Measurements from ENCODE around the gene ARPP19. TPM values are rescaled to one million over a fixed set of nuclear protein-coding genes. Genes with fewer than 3 reads are reported as not detected.
"Not testable (repeated sequence)": the region's sequence is repeated elsewhere in the genome, so short reads cannot be mapped to it uniquely, and the experiment has no call there.

The ARPP19 gene
- polyA plus RNA-seq, 3 donors, result 26.2 to 48.3 (median 44.4) TPM

DNA sequence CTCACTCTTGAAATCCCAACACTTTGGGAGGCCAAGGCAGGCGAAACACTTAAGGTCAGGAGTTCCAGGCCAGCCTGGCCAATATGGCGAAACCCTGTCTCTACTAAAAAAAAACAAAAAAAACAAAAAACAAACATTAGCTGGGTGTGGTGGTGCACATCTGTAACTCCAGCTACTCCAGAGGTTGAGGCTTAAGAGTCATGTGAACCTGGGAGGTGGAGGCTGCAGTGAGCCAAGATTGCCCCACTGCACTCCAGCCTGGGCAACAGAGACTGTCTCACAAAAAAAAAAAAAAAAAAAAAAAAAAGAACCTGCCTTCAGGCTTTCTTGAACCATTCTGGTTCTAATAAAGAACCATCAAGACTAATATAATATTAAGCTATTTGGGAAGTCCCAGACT is 16.5 kb downstream of the ARPP19 start:
- peaks cover 45 to 49% of the 10 kb centered on the region in 2 donors for H3K4me1 ChIP-seq (ENCODE audit: control insufficient read depth in 1 of 2, insufficient read depth in 2 of 2, low read length in 2 of 2)
- H3K4me2 ChIP-seq (replicated peaks; ENCODE audit: extremely low read depth, low read length, poor library complexity, severe bottlenecking), result peak overlapping the region; percentile 68
- peaks cover 19 to 49% of the 10 kb centered on the region in 2 donors for H3K36me3 ChIP-seq (replicated peaks in 1 of 2; ENCODE audit: control insufficient read depth in 1 of 2, insufficient read depth in 2 of 2, low read length in 2 of 2)
- H3K27ac Mint-ChIP-seq, result peak overlapping the region; percentile 89 to 95 (median 93)
- no peak overlapping the region for H2AFZ ChIP-seq (ENCODE audit: insufficient read depth, low read depth, low read length, poor library complexity, severe bottlenecking)
- peak in 2 of 3 donors; percentile 19 to 28 for DNase-seq
- H3K4me1 Mint-ChIP-seq, result peaks cover 49% of the 10 kb centered on the region
- WGBS (ENCODE audit: insufficient coverage), result no CpG with 5 or more reads among the region's 2 CpGs
- peak overlapping the region; percentile 74 to 79 for H3K27ac ChIP-seq (ENCODE audit: low read depth in 1 of 2, low read length in 2 of 2)
- no peaks in the 10 kb centered on the region for H3K9me3 Mint-ChIP-seq
- H3K79me2 ChIP-seq (ENCODE audit: insufficient read depth, low read length), result peaks cover 66% of the 10 kb centered on the region
- H3K4me3 Mint-ChIP-seq, result peak overlapping the region; percentile 50 to 65
- no peaks in the 10 kb centered on the region for H3K9me3 ChIP-seq (replicated peaks in 1 of 2; ENCODE audit: control insufficient read depth in 1 of 2, insufficient read depth in 1 of 2, low read length in 2 of 2)
- H3K27me3 Mint-ChIP-seq (ENCODE audit: low read depth in 3 of 3), result no peaks in the 10 kb centered on the region
- peaks cover 31 to 42% of the 10 kb centered on the region in 2 donors for H3K36me3 Mint-ChIP-seq
- H3K27me3 ChIP-seq (ENCODE audit: control insufficient read depth in 2 of 2, insufficient read depth in 2 of 2, low read length in 2 of 2), result no peaks in the 10 kb centered on the region
- peaks cover 8% of the 10 kb centered on the region for H4K20me1 ChIP-seq (ENCODE audit: insufficient read depth, low read length)
- H3K4me3 ChIP-seq (replicated peaks in 1 of 3; ENCODE audit: low read depth in 2 of 3, low read length in 3 of 3), result peak overlapping the region in 2 of 3 experiments; percentile 25 to 62
- intact Hi-C loops (cut with micrococcal nuclease), result no loop called here
- H3K9ac ChIP-seq (ENCODE audit: insufficient read depth, low read length, poor library complexity, severe bottlenecking), result peak overlapping the region; percentile 24
- TF ChIP-seq, protein P1, sequence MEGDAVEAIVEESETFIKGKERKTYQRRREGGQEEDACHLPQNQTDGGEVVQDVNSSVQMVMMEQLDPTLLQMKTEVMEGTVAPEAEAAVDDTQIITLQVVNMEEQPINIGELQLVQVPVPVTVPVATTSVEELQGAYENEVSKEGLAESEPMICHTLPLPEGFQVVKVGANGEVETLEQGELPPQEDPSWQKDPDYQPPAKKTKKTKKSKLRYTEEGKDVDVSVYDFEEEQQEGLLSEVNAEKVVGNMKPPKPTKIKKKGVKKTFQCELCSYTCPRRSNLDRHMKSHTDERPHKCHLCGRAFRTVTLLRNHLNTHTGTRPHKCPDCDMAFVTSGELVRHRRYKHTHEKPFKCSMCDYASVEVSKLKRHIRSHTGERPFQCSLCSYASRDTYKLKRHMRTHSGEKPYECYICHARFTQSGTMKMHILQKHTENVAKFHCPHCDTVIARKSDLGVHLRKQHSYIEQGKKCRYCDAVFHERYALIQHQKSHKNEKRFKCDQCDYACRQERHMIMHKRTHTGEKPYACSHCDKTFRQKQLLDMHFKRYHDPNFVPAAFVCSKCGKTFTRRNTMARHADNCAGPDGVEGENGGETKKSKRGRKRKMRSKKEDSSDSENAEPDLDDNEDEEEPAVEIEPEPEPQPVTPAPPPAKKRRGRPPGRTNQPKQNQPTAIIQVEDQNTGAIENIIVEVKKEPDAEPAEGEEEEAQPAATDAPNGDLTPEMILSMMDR (IDR thresholded peaks at IDR 0.05), result no peak

DNA sequence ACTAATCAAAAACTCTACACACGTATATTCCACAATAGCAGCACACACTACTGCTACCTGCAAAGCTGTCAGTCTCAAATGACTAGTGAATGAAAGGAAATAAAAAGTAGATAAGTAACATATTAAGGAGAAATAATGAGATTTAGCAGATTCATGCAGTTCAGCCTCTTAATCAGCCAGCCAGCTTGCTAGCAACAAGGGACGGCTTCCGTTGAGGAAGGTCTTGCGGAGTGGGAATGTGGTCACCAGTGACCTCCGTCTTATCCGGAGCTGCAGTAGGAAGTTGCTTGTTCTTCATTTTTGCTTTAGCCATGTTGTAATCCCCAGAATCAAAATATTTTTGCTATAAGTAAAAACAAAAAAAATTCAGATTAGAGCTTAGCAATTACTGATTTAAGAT is 17.1 kb downstream of the ARPP19 start:
- Histone ChIP-seq H3K36me3 (replicated peaks in 1 of 2; ENCODE audit: control insufficient read depth in 1 of 2, insufficient read depth in 2 of 2, low read length in 2 of 2) (peaks cover 19 to 51% of the 10 kb centered on the region in 2 donors), H2AFZ (ENCODE audit: insufficient read depth, low read depth, low read length, poor library complexity, severe bottlenecking) (no peak overlapping the region)
- peaks cover 43% of the 10 kb centered on the region for H3K4me1 Mint-ChIP-seq

DNA sequence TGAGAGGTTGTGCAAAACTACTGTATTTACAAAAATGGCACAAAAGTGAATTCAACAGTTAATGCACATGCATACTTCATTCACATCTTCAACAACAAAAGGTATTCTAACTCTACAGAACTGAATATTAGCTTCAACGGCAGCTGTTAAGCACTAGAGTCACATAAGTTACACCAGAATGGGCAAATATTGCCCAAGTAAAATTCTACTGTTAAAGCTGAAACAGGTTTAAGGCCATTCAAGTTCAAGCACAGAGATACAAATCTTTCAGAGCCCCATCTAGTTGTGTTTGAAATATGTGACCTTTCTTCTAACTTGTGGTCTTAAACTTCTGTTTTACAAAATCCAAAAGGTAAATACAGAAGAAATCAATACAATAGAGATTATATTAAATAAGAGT is 17.6 kb downstream of the ARPP19 start:
- Mint-ChIP-seq H3K36me3 (peaks cover 39 to 49% of the 10 kb centered on the region in 2 donors), H3K4me3 (peak overlapping the region in 1 of 2 donors; percentile 15), H3K27ac (peak overlapping the region; percentile 89 to 95 (median 93)), H3K4me1 (peaks cover 38% of the 10 kb centered on the region)
- H3K9ac ChIP-seq (ENCODE audit: insufficient read depth, low read length, poor library complexity, severe bottlenecking); H3K9me3 Mint-ChIP-seq; intact Hi-C loops (cut with micrococcal nuclease); H3K27me3 ChIP-seq (ENCODE audit: control insufficient read depth in 2 of 2, insufficient read depth in 2 of 2, low read length in 2 of 2); H3K9me3 ChIP-seq (replicated peaks in 1 of 2; ENCODE audit: control insufficient read depth in 1 of 2, insufficient read depth in 1 of 2, low read length in 2 of 2); H3K27me3 Mint-ChIP-seq (ENCODE audit: low read depth in 3 of 3); H4K20me1 ChIP-seq (ENCODE audit: insufficient read depth, low read length); H2AFZ ChIP-seq (ENCODE audit: insufficient read depth, low read depth, low read length, poor library complexity, severe bottlenecking); DNase-seq: not testable (repeated sequence)
- WGBS (ENCODE audit: insufficient coverage), result 20% methylated on average over 1 of the region's 1 CpG
- H3K4me3 ChIP-seq (replicated peaks in 1 of 3; ENCODE audit: low read depth in 2 of 3, low read length in 3 of 3), result peak overlapping the region in 1 of 3 experiments; percentile 62
- H3K79me2 ChIP-seq (ENCODE audit: insufficient read depth, low read length), result peaks cover 55% of the 10 kb centered on the region
- peaks cover 37 to 38% of the 10 kb centered on the region in 2 donors for H3K4me1 ChIP-seq (ENCODE audit: control insufficient read depth in 1 of 2, insufficient read depth in 2 of 2, low read length in 2 of 2)
- peak overlapping the region in 1 of 2 donors; percentile 79 for H3K27ac ChIP-seq (ENCODE audit: low read depth in 1 of 2, low read length in 2 of 2)
- peak overlapping the region; percentile 68 for H3K4me2 ChIP-seq (replicated peaks; ENCODE audit: extremely low read depth, low read length, poor library complexity, severe bottlenecking)
- H3K36me3 ChIP-seq (replicated peaks in 1 of 2; ENCODE audit: control insufficient read depth in 1 of 2, insufficient read depth in 2 of 2, low read length in 2 of 2), result peaks cover 19 to 54% of the 10 kb centered on the region in 2 donors

More for the DNA sequence above, 17.1 kb downstream of the ARPP19 start:
- peaks cover 2% of the 10 kb centered on the region for H4K20me1 ChIP-seq (ENCODE audit: insufficient read depth, low read length)
- intact Hi-C loops (cut with micrococcal nuclease), result no loop called here
- TF ChIP-seq, protein P1 (IDR thresholded peaks at IDR 0.05), result no peak
- H3K36me3 Mint-ChIP-seq, result peaks cover 37 to 47% of the 10 kb centered on the region in 2 donors
- 0% methylated on average over 3 of the region's 6 CpGs for WGBS (ENCODE audit: insufficient coverage)
- H3K4me3 Mint-ChIP-seq, result peak overlapping the region; percentile 50 to 65
- peaks cover 61% of the 10 kb centered on the region for H3K79me2 ChIP-seq (ENCODE audit: insufficient read depth, low read length)
- H3K27me3 ChIP-seq (ENCODE audit: control insufficient read depth in 2 of 2, insufficient read depth in 2 of 2, low read length in 2 of 2), result no peaks in the 10 kb centered on the region
- H3K27ac ChIP-seq (ENCODE audit: low read depth in 1 of 2, low read length in 2 of 2), result peak overlapping the region; percentile 74 to 79
- H3K9me3 ChIP-seq (replicated peaks in 1 of 2; ENCODE audit: control insufficient read depth in 1 of 2, insufficient read depth in 1 of 2, low read length in 2 of 2), result no peaks in the 10 kb centered on the region
- H3K4me1 ChIP-seq (ENCODE audit: control insufficient read depth in 1 of 2, insufficient read depth in 2 of 2, low read length in 2 of 2), result peaks cover 43 to 44% of the 10 kb centered on the region in 2 donors
- H3K9ac ChIP-seq (ENCODE audit: insufficient read depth, low read length, poor library complexity, severe bottlenecking), result peak overlapping the region; percentile 24
- peaks cover 0 to 2% (median 0%) of the 10 kb centered on the region in 7 donors for H3K9me3 Mint-ChIP-seq
- peak overlapping the region; percentile 9 to 62 (median 25) for H3K4me3 ChIP-seq (replicated peaks in 1 of 3; ENCODE audit: low read depth in 2 of 3, low read length in 3 of 3)
- H3K27me3 Mint-ChIP-seq (ENCODE audit: low read depth in 3 of 3), result no peaks in the 10 kb centered on the region
- peak overlapping the region; percentile 68 for H3K4me2 ChIP-seq (replicated peaks; ENCODE audit: extremely low read depth, low read length, poor library complexity, severe bottlenecking)
- peak overlapping the region; percentile 89 to 95 (median 93) for H3K27ac Mint-ChIP-seq
- peak; percentile 80 to 89 (median 87) for DNase-seq

Data from CD14-positive monocyte (primary cell).